ENCODE results near the gene EBF3.

DNA sequence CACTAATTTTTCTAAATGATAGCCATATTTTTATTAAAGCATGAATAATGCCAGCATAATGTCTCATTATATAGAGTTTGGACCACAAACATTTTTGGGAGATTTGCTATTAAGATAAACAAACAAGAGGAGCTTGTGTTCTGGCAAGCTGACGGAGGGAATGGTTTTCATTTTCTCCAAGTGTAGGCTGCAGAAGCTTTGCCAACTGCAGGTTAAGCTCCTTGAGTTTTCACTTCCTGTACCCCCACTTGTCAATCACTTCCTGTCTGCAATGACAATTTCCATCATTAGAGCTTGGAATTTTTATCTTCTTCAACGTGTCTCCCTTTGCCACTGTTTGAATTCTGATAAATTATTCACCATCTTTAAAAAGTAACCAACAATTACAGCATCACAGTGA is 13.4 kb downstream of the EBF3 start:
- TF ChIP-seq, protein P1, sequence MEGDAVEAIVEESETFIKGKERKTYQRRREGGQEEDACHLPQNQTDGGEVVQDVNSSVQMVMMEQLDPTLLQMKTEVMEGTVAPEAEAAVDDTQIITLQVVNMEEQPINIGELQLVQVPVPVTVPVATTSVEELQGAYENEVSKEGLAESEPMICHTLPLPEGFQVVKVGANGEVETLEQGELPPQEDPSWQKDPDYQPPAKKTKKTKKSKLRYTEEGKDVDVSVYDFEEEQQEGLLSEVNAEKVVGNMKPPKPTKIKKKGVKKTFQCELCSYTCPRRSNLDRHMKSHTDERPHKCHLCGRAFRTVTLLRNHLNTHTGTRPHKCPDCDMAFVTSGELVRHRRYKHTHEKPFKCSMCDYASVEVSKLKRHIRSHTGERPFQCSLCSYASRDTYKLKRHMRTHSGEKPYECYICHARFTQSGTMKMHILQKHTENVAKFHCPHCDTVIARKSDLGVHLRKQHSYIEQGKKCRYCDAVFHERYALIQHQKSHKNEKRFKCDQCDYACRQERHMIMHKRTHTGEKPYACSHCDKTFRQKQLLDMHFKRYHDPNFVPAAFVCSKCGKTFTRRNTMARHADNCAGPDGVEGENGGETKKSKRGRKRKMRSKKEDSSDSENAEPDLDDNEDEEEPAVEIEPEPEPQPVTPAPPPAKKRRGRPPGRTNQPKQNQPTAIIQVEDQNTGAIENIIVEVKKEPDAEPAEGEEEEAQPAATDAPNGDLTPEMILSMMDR (conservative IDR thresholded peaks at IDR 0.05; ENCODE audit: low read depth, low read length): no peak
- TF ChIP-seq EZH2 (IDR thresholded peaks at IDR 0.05; ENCODE audit: low read length, unreplicated experiment) (no peak), EZH2phosphoT487 (IDR thresholded peaks at IDR 0.05; ENCODE audit: borderline replicate concordance, low read length) (no peak)
